GM12878 (cell line): Measurements from ENCODE around the gene NOL4L. TPM values are rescaled to one million over a fixed set of nuclear protein-coding genes. Genes with fewer than 3 reads are reported as not detected.

Experiments used
- ATAC-seq: fragments of 200-7000 bp; cut with Tn5 transposase; 3 replicates; pipeline ENCODE4 v1.9.1; 2020; ENCODE audit warnings: mild to moderate bottlenecking, moderate library complexity
- BruUV-seq: library from RNA; stranded (reverse); fragments of 400-500 nt; replicated peaks from 2 replicates; lab custom pipeline; 2021; lab: Mats Ljungman, UMichigan
- CTCF ChIA-PET: fragments of 300-600 bp; sonication (Branson Sonifier 250); formaldehyde crosslinking; extraction: SDS; loops from one replicate; lab custom pipeline; 2021; ENCODE audit warnings: inconsistent platforms; lab: Yijun Ruan, JAX
- POLR2A ChIA-PET: fragments of 350-600 bp; formaldehyde crosslinking; extraction: SDS; loops from one replicate; lab custom pipeline; 2021; ENCODE audit warnings: inconsistent platforms; lab: Charles Lee
- RAD21 ChIA-PET: fragments of 300-600 bp; sonication (Branson Sonifier 250); formaldehyde crosslinking; loops from one replicate; lab custom pipeline; 2023; ENCODE audit warnings: antibody characterized with exemption; ENCODE audit not compliant: unreplicated experiment; lab: Charles Lee
- SMC1A ChIA-PET: fragments of 300-600 bp; sonication (Branson Sonifier 250); formaldehyde crosslinking; loops from one replicate; lab custom pipeline; 2023; ENCODE audit not compliant: unreplicated experiment, uncharacterized antibody; lab: Charles Lee
- DNase-seq: peaks from one replicate; pipeline ENCODE4 v3.0.0-alpha.2; 2011; ENCODE audit warnings: low read depth, low spot score
- FAIRE-seq: peaks from 3 replicates; lab custom pipeline; 2011; peaks lifted over from hg19 to GRCh38; lab: Jason Lieb, UNC
- H2AFZ ChIP-seq: 2 replicates; pipeline ENCODE4 v1.6.0; 2011; ENCODE audit warnings: low read depth, low read length, control low read depth; ENCODE audit not compliant: control insufficient read depth
- H3K27ac ChIP-seq: 2 replicates; pipeline ENCODE4 v1.5.1; 2011; ENCODE audit warnings: control low read depth; ENCODE audit not compliant: control insufficient read depth, insufficient read depth
- H3K27me3 ChIP-seq, 2 experiments: replicated peaks in 1 of 2; 2 replicates each; pipeline versions ENCODE4 v1.6.0 to v1.6.1; 2011; ENCODE audit warnings: low read length in 1 of 2; ENCODE audit not compliant: control insufficient read depth in 2 of 2, insufficient read depth in 2 of 2
- H3K36me3 ChIP-seq, 2 experiments: 2 replicates each; pipeline ENCODE4 v1.5.1; 2011; ENCODE audit warnings: low read length in 1 of 2; ENCODE audit not compliant: control insufficient read depth in 2 of 2, insufficient read depth in 2 of 2
- H3K4me1 ChIP-seq: 2 replicates; pipeline ENCODE4 v1.6.1; 2011; ENCODE audit warnings: mild to moderate bottlenecking, low read length, moderate library complexity, mixed read lengths; ENCODE audit not compliant: control insufficient read depth, insufficient read depth
- H3K4me2 ChIP-seq: 2 replicates; pipeline ENCODE4 v1.6.0; 2011; ENCODE audit warnings: control low read depth; ENCODE audit not compliant: control insufficient read depth, insufficient read depth
- H3K4me3 ChIP-seq: fragments of 200-600 bp; sonication (generic); 2 replicates; pipeline ENCODE4 v1.5.1; 2016
- H3K79me2 ChIP-seq: 2 replicates; pipeline ENCODE4 v1.6.0; 2011; ENCODE audit warnings: low read length; ENCODE audit not compliant: control insufficient read depth, insufficient read depth
- H3K9ac ChIP-seq: 2 replicates; pipeline ENCODE4 v1.8.0; 2011; ENCODE audit warnings: low read length, control low read depth, mixed read lengths; ENCODE audit not compliant: control insufficient read depth, insufficient read depth
- H3K9me3 ChIP-seq: replicated peaks from 3 replicates; pipeline ENCODE4 v1.5.1; 2011; ENCODE audit warnings: mild to moderate bottlenecking, low read length; ENCODE audit not compliant: control insufficient read depth, insufficient read depth
- H4K20me1 ChIP-seq: 2 replicates; pipeline ENCODE4 v1.6.0; 2011; ENCODE audit not compliant: control insufficient read depth, insufficient read depth
- EGR1 ChIP-seq, 2 experiments: IDR thresholded peaks; 1 replicate in 1 of 2; 2 replicates in 1 of 2; pipeline ENCODE4 v1.6.1; 2011 to 2012; ENCODE audit warnings: low read depth in 2 of 2, low read length in 2 of 2, borderline replicate concordance in 1 of 2, mild to moderate bottlenecking in 1 of 2, moderate library complexity in 1 of 2
- GATAD2B ChIP-seq: fragments of 450-650 bp; conservative IDR thresholded peaks from 2 replicates; pipeline ENCODE4 v1.6.1; 2017; ENCODE audit warnings: low read depth, mild to moderate bottlenecking, moderate library complexity
- MXI1 ChIP-seq: fragments of 150-350 bp; IDR thresholded peaks from 2 replicates; pipeline ENCODE4 v1.6.1; 2011; ENCODE audit warnings: low read depth, mild to moderate bottlenecking, inconsistent platforms, low read length, improper control_type of control experiment
- NR2C2 ChIP-seq: IDR thresholded peaks from 2 replicates; pipeline ENCODE4 v1.6.1; 2011; ENCODE audit warnings: borderline replicate concordance, low read depth; ENCODE audit not compliant: control insufficient read depth, insufficient read length
- POU2F2 ChIP-seq: IDR thresholded peaks from 3 replicates; pipeline ENCODE4 v1.6.1; 2011; ENCODE audit warnings: low read depth, mild to moderate bottlenecking, low read length, borderline replicate concordance
- RAD21 ChIP-seq: IDR thresholded peaks from 2 replicates; pipeline ENCODE4 v1.6.1; 2011; ENCODE audit warnings: mild to moderate bottlenecking, low read depth, low read length, moderate library complexity; ENCODE audit not compliant: insufficient read depth
- SIX5 ChIP-seq: IDR thresholded peaks from 2 replicates; pipeline ENCODE4 v1.6.1; 2011; ENCODE audit warnings: mild to moderate bottlenecking, low read depth, low read length, moderate library complexity; ENCODE audit not compliant: severe bottlenecking
- SMC3 ChIP-seq: IDR thresholded peaks from 2 replicates; pipeline ENCODE4 v1.6.1; 2011; ENCODE audit warnings: low read length, improper control_type of control experiment, borderline replicate concordance
- STAT1 ChIP-seq: fragments of 450-650 bp; conservative IDR thresholded peaks from 2 replicates; pipeline ENCODE4 v1.6.1; 2014; ENCODE audit warnings: antibody characterized with exemption, mild to moderate bottlenecking
- TARDBP ChIP-seq: IDR thresholded peaks from 2 replicates; pipeline ENCODE4 v1.6.1; 2016; ENCODE audit warnings: borderline replicate concordance
- whole genome bisulfite sequencing: methylation state at CpG from one replicate; pipeline ENCODE4 v1.1.6; 2016; ENCODE audit warnings: low lambda C conversion rate; ENCODE audit not compliant: insufficient replicate concordance, insufficient coverage; ENCODE audit errors: missing lambda C conversion rate; 5-methylcytosine and 5-hydroxymethylcytosine counted together
- in situ Hi-C: fragments of 300-500 bp; cut with MboI; formaldehyde crosslinking; loops from 9 replicates; pipeline ENCODE4 v1.14.3; 2018; ENCODE audit warnings: mixed read lengths
- intact Hi-C: fragments of 100-400 bp; cut with micrococcal nuclease; formaldehyde crosslinking; loops from one replicate; pipeline ENCODE4 v1.14.2; 2022; ENCODE audit not compliant: unreplicated experiment
- polyA plus RNA-seq, 11 experiments: library from polyadenylated mRNA; depleted of rRNA in 4 of 11; unstranded in 6 of 11; stranded (reverse) in 5 of 11; fragments of >200 nt; fragmentation: Nextera tagmentation in 4 of 11; fragmentation: Illumina TruSeq in 1 of 11; extraction: Ambion mirVana in 4 of 11; extraction: Trizol in 1 of 11; gene quantifications; 1 replicate in 1 of 11; 2 replicates in 10 of 11; pipeline versions ENCODE4 v1.2.1 to v1.2.3, GENCODE V29; 2011 to 2016; ENCODE audit warnings: inconsistent platforms in 2 of 11, missing spikeins in 2 of 11, low read depth in 1 of 11
- total RNA-seq, 4 experiments: library from RNA; depleted of rRNA in 3 of 4; stranded (reverse); fragments of >200 nt in 3 of 4; fragmentation: Illumina TruSeq in 1 of 4; extraction: Trizol in 1 of 4; gene quantifications; 2 replicates each; pipeline versions ENCODE4 v1.2.1 to v1.2.3, GENCODE V29; 2013 to 2021
- TF ChIP-seq, protein P1 (sequence below), 3 experiments: IDR thresholded peaks in 2 of 3; conservative IDR thresholded peaks in 1 of 3; 2 replicates each; pipeline ENCODE4 v1.5.1; 2011; ENCODE audit warnings: low read depth in 3 of 3, low read length in 3 of 3, mild to moderate bottlenecking in 3 of 3, control low read depth in 2 of 3, moderate library complexity in 2 of 3, inconsistent platforms in 1 of 3, mixed read lengths in 1 of 3; ENCODE audit not compliant: control insufficient read depth in 2 of 3, insufficient read depth in 1 of 3; ENCODE audit errors: extremely low read depth in 1 of 3

The NOL4L gene
- total and polyA plus RNA-seq, 10 of the 15 experiments (the other 5 are each of a cell fraction or from before 2014, with no cell fraction given): 2.3 to 24.0 (median 8.0) TPM

DNA sequence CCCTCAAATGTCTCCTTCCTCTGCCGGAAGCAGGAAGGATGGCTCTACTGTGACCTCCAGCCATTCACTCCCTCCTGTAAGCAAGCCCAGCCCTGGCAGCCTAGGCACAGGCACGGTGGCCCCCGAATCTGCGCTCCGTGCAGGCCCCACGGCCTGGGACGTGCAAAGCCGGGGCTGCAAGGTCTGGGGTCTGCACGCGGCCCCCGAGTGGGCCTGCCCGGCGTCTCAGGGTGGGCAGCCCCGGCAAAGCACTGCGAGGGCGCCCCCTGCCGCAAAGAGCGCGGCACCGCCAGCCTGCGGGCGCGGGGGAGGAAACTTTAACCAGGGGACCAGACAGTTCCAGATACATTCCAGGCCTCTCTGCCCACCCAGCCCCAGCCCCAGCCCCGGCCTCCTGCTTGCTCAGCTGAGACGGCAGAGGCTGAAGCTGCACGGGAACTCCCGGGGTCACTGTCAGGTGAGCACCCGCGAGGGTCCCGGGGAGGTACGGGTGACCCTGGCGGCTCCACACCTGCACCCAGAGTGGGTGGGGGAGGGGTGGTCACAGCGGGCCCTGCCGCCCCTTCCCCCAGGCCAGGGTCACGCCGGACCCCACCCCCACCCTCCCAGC lies 128.2 kb downstream of the NOL4L start:
- RAD21 ChIA-PET: no interaction called here
- H3K79me2 ChIP-seq: no peaks in the 10 kb centered on the region
- no peak overlapping the region; the same call in 1 of the 2 replicates for H2AFZ ChIP-seq
- 25% methylated on average over 27 of the region's 36 CpGs for WGBS
- H3K9ac ChIP-seq: no peak overlapping the region
- no peaks in the 10 kb centered on the region for H3K4me1 ChIP-seq
- in situ Hi-C loops (no loop called here), intact Hi-C loops (no loop called here)
- FAIRE-seq (no peak), ATAC-seq (peak; percentile 81), DNase-seq (no peak)
- POLR2A ChIA-PET: no interaction called here
- SMC1A ChIA-PET: no interaction called here
- BruUV-seq: no TSS peak
- no peaks in the 10 kb centered on the region for H4K20me1 ChIP-seq
- no peak for TF ChIP-seq POU2F2
- no peak for TF ChIP-seq MXI1
- TF ChIP-seq RAD21: peak; percentile 61
- TF ChIP-seq, protein P1, sequence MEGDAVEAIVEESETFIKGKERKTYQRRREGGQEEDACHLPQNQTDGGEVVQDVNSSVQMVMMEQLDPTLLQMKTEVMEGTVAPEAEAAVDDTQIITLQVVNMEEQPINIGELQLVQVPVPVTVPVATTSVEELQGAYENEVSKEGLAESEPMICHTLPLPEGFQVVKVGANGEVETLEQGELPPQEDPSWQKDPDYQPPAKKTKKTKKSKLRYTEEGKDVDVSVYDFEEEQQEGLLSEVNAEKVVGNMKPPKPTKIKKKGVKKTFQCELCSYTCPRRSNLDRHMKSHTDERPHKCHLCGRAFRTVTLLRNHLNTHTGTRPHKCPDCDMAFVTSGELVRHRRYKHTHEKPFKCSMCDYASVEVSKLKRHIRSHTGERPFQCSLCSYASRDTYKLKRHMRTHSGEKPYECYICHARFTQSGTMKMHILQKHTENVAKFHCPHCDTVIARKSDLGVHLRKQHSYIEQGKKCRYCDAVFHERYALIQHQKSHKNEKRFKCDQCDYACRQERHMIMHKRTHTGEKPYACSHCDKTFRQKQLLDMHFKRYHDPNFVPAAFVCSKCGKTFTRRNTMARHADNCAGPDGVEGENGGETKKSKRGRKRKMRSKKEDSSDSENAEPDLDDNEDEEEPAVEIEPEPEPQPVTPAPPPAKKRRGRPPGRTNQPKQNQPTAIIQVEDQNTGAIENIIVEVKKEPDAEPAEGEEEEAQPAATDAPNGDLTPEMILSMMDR (IDR thresholded peaks at IDR 0.05 in 2 of 3, conservative IDR thresholded peaks at IDR 0.05 in 1 of 3; ENCODE audit: control insufficient read depth in 2 of 3, extremely low read depth in 1 of 3, insufficient read depth in 1 of 3, low read depth in 3 of 3, low read length in 3 of 3): peak; percentile 64 to 68 (median 65)
- 0 out of 2 replicates have a peak, but pooled peaks have one; percentile 43 for TF ChIP-seq GATAD2B
- TF ChIP-seq STAT1: no peak
- no peak for TF ChIP-seq SIX5
- peak; percentile 45 for TF ChIP-seq SMC3
- no peak for TF ChIP-seq NR2C2
- TF ChIP-seq EGR1 (IDR thresholded peaks at IDR 0.05; ENCODE audit: borderline replicate concordance in 1 of 2, low read depth in 2 of 2, low read length in 2 of 2): peak in 1 of 2 experiments; percentile 80; a peak in 2 of 3 replicates
- TF ChIP-seq TARDBP: no peak
- no peak overlapping the region for H3K27ac ChIP-seq
- CTCF ChIA-PET: interaction anchor here (0.6 kb wide), 1 partner anchor 764 kb away, joined by 3 read pairs; no protein-coding TSS in a partner anchor
- H3K9me3 ChIP-seq: no peaks in the 10 kb centered on the region
- no peak overlapping the region; the same call in 1 of the 2 replicates for H3K4me3 ChIP-seq
- no peaks in the 10 kb centered on the region for H3K27me3 ChIP-seq
- no peaks in the 10 kb centered on the region; a peak in 1 of 4 replicates for H3K36me3 ChIP-seq
- H3K4me2 ChIP-seq: peak overlapping the region; percentile 55
